GM10248 (cell line): ENCODE results near the gene TJAP1.

Experiments
- CTCF ChIA-PET: fragments of 300-600 bp; sonication (Branson Sonifier 250); formaldehyde crosslinking; extraction: SDS; loops from one replicate; lab custom pipeline; 2021; ENCODE audit warnings: antibody characterized with exemption; lab: Yijun Ruan, JAX
- POLR2A ChIA-PET: fragments of 350-650 bp; sonication (Branson Sonifier 250); formaldehyde crosslinking; extraction: SDS; loops from one replicate; lab custom pipeline; 2020; ENCODE audit warnings: antibody characterized with exemption; lab: Yijun Ruan, JAX
- DNase-seq: peaks from one replicate; pipeline ENCODE4 v3.0.0; 2012; ENCODE audit errors: extremely low spot score
- CTCF ChIP-seq: IDR thresholded peaks from 2 replicates; pipeline ENCODE4 v1.5.1; 2012; ENCODE audit warnings: mild to moderate bottlenecking, low read depth; ENCODE audit errors: extremely low read depth, missing control alignments, control extremely low read depth

The TJAP1 gene

GRCh38 chr6:43492673-43493072, 15.3 kb downstream of the TJAP1 start:
- CTCF ChIA-PET = interaction anchor here (0.9 to 11.7 kb wide), 7 partner anchors 8 to 302 kb away, joined by 3 to 125 read pairs (median 4); partner anchors contain the start of genes DLK2 and DNPH1
- POLR2A ChIA-PET = no interaction called here
- TF ChIP-seq CTCF = no peak
- DNase-seq = no peak

DNA sequence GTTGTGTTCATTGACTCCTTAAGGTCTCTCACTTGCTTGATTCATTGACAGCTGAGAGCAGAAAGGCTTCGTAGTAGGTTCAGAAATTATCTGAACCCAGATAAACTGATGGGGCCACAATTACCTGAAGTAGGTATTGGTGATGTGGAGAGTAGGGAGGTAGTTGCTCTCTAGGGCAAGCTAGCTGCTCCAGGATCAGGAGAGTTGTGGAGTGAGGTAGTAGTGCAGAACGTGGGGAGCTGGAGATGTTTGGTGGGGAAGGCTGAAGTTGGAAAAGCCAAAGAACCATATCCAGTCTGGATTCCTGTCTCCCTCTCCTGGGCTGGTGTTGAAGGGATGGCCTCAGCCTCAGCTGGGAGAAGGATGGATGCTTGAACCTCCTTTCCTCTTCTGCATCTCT, 15.9 kb downstream of the TJAP1 start:
- ChIA-PET CTCF (interaction anchor here (0.9 to 11.7 kb wide), 8 partner anchors 8 to 303 kb away, joined by 3 to 125 read pairs (median 8); partner anchors contain the start of genes DLK2 and DNPH1), POLR2A (no interaction called here)
- no peak for DNase-seq
- no peak for TF ChIP-seq CTCF

DNA sequence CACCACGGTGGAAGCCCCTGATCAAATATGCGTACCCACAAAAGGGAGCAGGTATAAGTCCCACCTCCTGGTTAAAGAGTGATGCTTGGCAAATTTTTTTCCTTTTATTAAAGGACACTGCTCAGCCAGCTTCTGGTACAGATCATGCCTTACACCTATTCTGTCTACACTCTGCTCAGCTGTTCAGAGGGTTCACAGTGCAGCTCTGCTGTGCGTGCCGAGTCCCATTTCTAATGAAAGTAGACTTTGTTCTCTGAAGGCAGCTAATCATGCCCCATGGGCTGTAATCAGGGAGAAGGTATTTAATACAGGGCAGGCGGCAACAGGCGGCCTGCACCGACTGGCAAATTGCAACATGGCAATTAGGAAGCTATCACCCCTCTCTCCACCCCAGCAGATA, 16.5 kb downstream of the TJAP1 start:
- POLR2A ChIA-PET = no interaction called here
- TF ChIP-seq CTCF = no peak
- DNase-seq = no peak
- CTCF ChIA-PET = interaction anchor here (1.8 to 11.7 kb wide), 7 partner anchors 9 to 264 kb away, joined by 4 to 125 read pairs (median 15); partner anchors contain the start of genes DLK2 and DNPH1

DNA sequence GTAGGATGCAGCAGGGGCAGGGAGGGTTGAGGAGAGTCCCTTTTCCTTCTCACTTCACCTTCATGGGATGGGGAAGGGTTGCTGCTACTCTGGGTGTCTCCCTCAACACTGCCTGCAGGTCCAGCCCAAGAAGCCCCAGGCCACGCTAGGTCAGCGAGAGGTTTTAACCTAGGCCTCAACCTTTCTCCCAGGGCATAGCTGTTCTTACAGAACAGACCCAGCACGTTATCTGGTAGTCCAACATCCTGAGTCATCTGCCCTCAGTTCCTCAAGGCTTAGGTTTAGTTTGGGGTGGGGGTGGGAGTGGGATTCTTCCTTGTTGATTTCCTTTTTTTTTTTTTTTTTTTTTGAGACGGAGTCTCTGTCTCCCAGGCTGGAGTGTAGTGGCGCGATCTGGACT, 17.0 kb downstream of the TJAP1 start:
- TF ChIP-seq CTCF = no peak
- ChIA-PET POLR2A (interaction anchor here (0.5 kb wide), 1 partner anchor 63 kb away, joined by 3 read pairs; no protein-coding TSS in a partner anchor), CTCF (interaction anchor here (0.8 to 11.7 kb wide), 7 partner anchors 10 to 265 kb away, joined by 4 to 125 read pairs (median 15); partner anchors contain the start of genes DLK2, DNPH1 and TJAP1)
- DNase-seq = no peak

GRCh38 chr6:43494766-43495165, 17.4 kb downstream of the TJAP1 start:
- no peak for TF ChIP-seq CTCF
- POLR2A ChIA-PET = interaction anchor here (0.5 kb wide), 1 partner anchor 63 kb away, joined by 3 read pairs; no protein-coding TSS in a partner anchor
- DNase-seq = no peak
- CTCF ChIA-PET = interaction anchor here (0.8 to 11.7 kb wide), 7 partner anchors 10 to 61 kb away, joined by 4 to 125 read pairs (median 15); partner anchors contain the start of genes DLK2 and TJAP1

DNA sequence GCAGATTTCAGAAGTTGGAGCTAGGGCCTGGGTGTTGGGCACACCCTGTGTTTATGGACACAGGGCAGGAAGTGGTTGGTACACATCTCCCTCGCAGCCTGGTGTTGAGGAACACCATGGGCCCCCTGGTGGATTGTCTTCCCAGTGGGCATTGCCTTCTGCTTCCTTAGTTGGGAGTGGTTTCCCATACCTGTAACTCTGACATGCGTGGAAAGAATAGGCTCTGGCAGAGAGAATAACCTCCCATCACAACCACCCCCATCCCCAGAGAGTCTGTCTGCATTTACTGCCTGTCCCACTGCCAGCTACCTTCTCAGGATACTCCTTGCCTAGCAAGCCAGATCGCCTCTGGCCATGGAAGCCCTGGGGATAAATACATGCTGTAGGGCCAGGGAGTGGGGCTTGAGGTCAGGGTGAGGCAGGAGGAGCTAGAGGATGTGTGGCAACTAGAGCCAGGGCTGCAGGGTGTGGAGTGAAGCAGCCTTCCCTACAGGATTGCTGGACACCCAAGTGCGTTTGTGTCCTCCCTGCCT, 18.1 kb downstream of the TJAP1 start:
- DNase-seq = no peak
- POLR2A ChIA-PET = no interaction called here
- no peak for TF ChIP-seq CTCF
- CTCF ChIA-PET = interaction anchor here (0.8 to 11.7 kb wide), 11 partner anchors 11 to 232 kb away, joined by 3 to 125 read pairs (median 5); partner anchors contain the start of genes DLK2 and TJAP1
